ENCODE results near the gene SNAI3. TPM values are rescaled to one million over a fixed set of nuclear protein-coding genes. Genes with fewer than 3 reads are reported as not detected.
A peak's percentile ranks its signal among the peaks of the same experiment; 100 is the strongest.

Gene SNAI3
- total RNA-seq, 2 donors from 2014 or later, result 0.77 to 2.1 TPM

DNA sequence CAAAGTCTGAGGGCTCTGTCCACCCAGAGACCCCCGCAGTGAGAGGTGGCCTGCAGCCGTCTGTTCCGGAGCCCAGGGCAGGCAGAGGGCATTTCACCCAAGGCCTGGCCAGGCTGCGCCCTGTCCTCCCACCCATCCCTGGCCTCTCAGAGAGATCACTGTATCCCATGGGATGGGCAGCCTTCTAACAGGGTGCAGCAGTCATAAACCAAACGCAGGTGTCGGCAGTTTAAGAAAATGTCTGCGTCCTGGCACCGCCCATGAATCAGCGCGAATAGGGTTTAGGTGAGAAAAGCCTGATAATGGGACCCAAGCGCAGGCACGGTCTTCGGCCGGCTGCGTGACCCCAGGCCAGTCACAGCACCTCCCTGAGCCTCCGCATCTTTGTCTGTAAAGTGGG lies 40.9 kb downstream of the SNAI3 start:
- Histone ChIP-seq H3K27ac (ENCODE audit: low read depth, low read length) (no peak overlapping the region), H3K9ac (ENCODE audit: extremely low read depth, low read length, poor library complexity, severe bottlenecking) (no peak overlapping the region), H3K36me3 (ENCODE audit: control insufficient read depth, insufficient read depth, low read length) (peaks cover 3% of the 10 kb centered on the region), H3K4me1 (ENCODE audit: control insufficient read depth, insufficient read depth, low read length) (no peaks in the 10 kb centered on the region), H3K9me3 (ENCODE audit: control insufficient read depth, low read length) (no peaks in the 10 kb centered on the region), H3K27me3 (ENCODE audit: control insufficient read depth, insufficient read depth, low read length, poor library complexity, severe bottlenecking) (no peaks in the 10 kb centered on the region), H3K4me3 (ENCODE audit: low read length) (no peak overlapping the region)
- TF ChIP-seq, protein P1, sequence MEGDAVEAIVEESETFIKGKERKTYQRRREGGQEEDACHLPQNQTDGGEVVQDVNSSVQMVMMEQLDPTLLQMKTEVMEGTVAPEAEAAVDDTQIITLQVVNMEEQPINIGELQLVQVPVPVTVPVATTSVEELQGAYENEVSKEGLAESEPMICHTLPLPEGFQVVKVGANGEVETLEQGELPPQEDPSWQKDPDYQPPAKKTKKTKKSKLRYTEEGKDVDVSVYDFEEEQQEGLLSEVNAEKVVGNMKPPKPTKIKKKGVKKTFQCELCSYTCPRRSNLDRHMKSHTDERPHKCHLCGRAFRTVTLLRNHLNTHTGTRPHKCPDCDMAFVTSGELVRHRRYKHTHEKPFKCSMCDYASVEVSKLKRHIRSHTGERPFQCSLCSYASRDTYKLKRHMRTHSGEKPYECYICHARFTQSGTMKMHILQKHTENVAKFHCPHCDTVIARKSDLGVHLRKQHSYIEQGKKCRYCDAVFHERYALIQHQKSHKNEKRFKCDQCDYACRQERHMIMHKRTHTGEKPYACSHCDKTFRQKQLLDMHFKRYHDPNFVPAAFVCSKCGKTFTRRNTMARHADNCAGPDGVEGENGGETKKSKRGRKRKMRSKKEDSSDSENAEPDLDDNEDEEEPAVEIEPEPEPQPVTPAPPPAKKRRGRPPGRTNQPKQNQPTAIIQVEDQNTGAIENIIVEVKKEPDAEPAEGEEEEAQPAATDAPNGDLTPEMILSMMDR (conservative IDR thresholded peaks at IDR 0.05), result no peak
- Mint-ChIP-seq H3K27me3 (ENCODE audit: insufficient read depth) (no peaks in the 10 kb centered on the region), H3K36me3 (ENCODE audit: low read depth) (peaks cover 16% of the 10 kb centered on the region), H3K9me3 (no peaks in the 10 kb centered on the region), H3K27ac (no peak overlapping the region), H3K4me3 (no peak overlapping the region), H3K4me1 (peaks cover 5% of the 10 kb centered on the region)
- 96% methylated on average over 13 to 16 of the region's 16 CpGs for whole genome bisulfite sequencing, 2 experiments (ENCODE audit: insufficient coverage in 1 of 2, insufficient read length in 1 of 2)
- DNase-seq, result no peak

DNA sequence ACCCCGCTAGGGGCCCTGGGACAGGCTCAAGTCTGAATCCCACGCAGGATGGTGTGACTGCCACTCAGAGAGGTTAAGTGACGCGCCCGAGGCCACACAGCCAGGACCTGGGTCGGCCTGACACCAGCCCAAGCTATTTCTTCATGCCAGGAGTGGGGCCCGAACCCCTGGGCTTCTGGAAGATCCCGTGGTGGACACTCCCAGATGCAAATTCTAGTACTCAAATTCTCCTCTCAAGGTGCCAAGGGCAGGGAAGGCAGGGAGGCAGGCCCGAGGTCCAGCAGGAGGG lies 42.7 kb downstream of the SNAI3 start:
- no peaks in the 10 kb centered on the region for H3K27me3 ChIP-seq (ENCODE audit: control insufficient read depth, insufficient read depth, low read length, poor library complexity, severe bottlenecking)
- WGBS, 2 experiments (ENCODE audit: insufficient coverage in 1 of 2, insufficient read length in 1 of 2), result 88 to 100% methylated on average over 3 to 9 of the region's 9 CpGs
- H3K27ac ChIP-seq (ENCODE audit: low read depth, low read length), result no peak overlapping the region
- peaks cover 7% of the 10 kb centered on the region for H3K27me3 Mint-ChIP-seq (ENCODE audit: insufficient read depth)
- no peak for DNase-seq
- no peaks in the 10 kb centered on the region for H3K9me3 ChIP-seq (ENCODE audit: control insufficient read depth, low read length)
- H3K27ac Mint-ChIP-seq, result no peak overlapping the region
- peaks cover 3% of the 10 kb centered on the region for H3K36me3 ChIP-seq (ENCODE audit: control insufficient read depth, insufficient read depth, low read length)
- no peak overlapping the region for H3K9ac ChIP-seq (ENCODE audit: extremely low read depth, low read length, poor library complexity, severe bottlenecking)
- no peaks in the 10 kb centered on the region for H3K4me1 ChIP-seq (ENCODE audit: control insufficient read depth, insufficient read depth, low read length)
- H3K4me1 Mint-ChIP-seq, result no peaks in the 10 kb centered on the region
- no peaks in the 10 kb centered on the region for H3K9me3 Mint-ChIP-seq
- no peak overlapping the region for H3K4me3 ChIP-seq (ENCODE audit: low read length)
- H3K36me3 Mint-ChIP-seq (ENCODE audit: low read depth), result peaks cover 13% of the 10 kb centered on the region
- TF ChIP-seq, protein P1 (conservative IDR thresholded peaks at IDR 0.05), result no peak
- H3K4me3 Mint-ChIP-seq, result no peak overlapping the region

DNA sequence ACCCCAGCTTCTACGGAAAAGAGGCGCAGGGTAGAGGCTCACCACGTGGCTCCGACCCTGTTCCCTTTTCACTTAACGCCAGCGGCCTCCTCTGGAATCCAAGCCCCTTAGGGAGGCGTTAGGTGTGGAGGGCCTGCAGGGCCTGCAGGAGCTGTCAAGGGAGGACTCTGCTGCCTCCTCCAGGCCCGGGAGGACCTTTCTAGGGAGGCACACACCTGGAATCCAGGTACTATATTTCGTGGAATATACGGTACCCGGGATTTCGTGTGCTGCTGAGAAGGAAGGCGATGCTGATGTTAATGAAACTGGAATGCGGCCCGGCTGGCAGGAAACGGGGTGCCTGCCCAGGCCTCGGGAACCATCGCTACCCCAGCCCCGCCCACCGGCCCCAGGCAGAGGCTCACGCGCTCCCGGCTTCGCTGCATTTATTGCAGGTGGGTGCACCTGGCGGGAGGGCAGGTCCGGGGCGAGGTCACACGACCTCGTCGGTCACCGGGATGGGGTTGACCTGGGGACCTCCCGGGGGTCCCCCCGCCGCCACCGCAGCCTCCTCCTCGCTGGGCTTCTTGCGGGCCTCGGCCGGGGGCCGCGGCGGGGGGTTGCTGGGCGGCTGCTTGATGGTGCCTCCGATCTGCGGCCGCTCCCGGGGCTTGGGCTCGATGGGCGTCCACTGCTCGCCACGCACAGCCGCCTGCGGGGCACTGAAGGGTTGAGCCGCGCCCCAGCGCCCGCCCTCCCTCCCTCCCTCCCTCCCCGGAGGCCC lies 43.2 kb downstream of the SNAI3 start:
- Mint-ChIP-seq H3K27me3 (ENCODE audit: insufficient read depth) (peaks cover 9% of the 10 kb centered on the region), H3K4me3 (no peak overlapping the region), H3K9me3 (no peaks in the 10 kb centered on the region), H3K4me1 (no peaks in the 10 kb centered on the region), H3K36me3 (ENCODE audit: low read depth) (peaks cover 13% of the 10 kb centered on the region), H3K27ac (no peak overlapping the region)
- H3K4me1 ChIP-seq (ENCODE audit: control insufficient read depth, insufficient read depth, low read length), result no peaks in the 10 kb centered on the region
- TF ChIP-seq, protein P1 (conservative IDR thresholded peaks at IDR 0.05), result peak; percentile 22
- no peak overlapping the region for H3K4me3 ChIP-seq (ENCODE audit: low read length)
- no peak overlapping the region for H3K27ac ChIP-seq (ENCODE audit: low read depth, low read length)
- no peaks in the 10 kb centered on the region for H3K27me3 ChIP-seq (ENCODE audit: control insufficient read depth, insufficient read depth, low read length, poor library complexity, severe bottlenecking)
- WGBS, 2 experiments (ENCODE audit: insufficient coverage in 1 of 2, insufficient read length in 1 of 2), result 94% methylated on average over 33 to 53 of the region's 58 CpGs
- H3K36me3 ChIP-seq (ENCODE audit: control insufficient read depth, insufficient read depth, low read length), result peaks cover 3% of the 10 kb centered on the region
- H3K9ac ChIP-seq (ENCODE audit: extremely low read depth, low read length, poor library complexity, severe bottlenecking), result no peak overlapping the region
- H3K9me3 ChIP-seq (ENCODE audit: control insufficient read depth, low read length), result no peaks in the 10 kb centered on the region
- DNase-seq, result no peak
